Activated naive CD4-positive, alpha-beta T cell (primary cell): ENCODE measurements around the gene ACSL6.

Experiments used
- DNase-seq, 4 experiments: peaks; one replicate each; lab custom pipeline; 2025; lab: John Stamatoyannopoulos, UW

Gene ACSL6

GRCh38 chr5:132049093-132049492, 37.6 kb upstream of the ACSL6 start:
- no peak for DNase-seq

DNA sequence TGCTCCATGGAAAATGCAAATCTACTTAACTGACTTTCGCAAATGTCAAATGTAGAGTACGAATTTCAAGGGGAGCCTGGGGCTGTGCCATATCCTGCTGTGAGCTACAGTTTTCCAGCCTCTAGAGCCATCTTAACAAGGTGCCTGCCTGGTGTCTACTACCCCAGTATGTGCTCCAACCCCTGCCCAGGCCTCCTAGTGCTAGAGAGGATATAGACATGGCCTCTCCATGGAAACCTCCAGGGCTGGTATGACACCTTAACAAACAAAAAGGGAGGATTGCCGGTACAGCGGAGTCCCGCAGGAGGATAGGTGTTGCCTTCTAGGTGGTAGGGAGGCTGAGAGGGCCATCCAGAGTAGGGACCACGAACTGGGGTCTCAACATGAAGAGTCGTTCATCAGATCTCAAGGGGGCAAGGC, 35.4 kb upstream of the ACSL6 start:
- DNase-seq, result no peak

DNA sequence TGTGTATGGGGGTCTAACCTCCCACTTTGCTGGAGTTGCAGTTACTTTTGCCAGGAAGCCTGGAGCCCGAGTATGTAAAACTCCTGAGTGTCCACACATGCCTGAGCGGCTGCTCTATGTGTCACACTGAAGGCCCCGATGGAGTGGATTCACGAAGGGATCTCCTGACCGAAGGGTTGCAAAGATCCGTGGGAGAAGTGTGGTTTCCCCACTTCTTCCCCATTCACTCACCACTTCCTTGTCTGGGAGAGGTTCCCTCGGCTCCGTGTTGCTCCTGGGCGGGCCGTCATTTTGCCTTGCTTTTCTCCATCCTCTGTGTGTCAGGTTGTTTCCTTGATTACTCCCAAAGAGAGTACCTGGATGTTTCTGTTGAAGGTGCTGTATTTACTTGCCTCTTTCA, 32.7 kb upstream of the ACSL6 start:
- DNase-seq, result no peak

GRCh38 chr5:132037353-132037752, 25.9 kb upstream of the ACSL6 start:
- no peak for DNase-seq

GRCh38 chr5:132033122-132033521, 21.7 kb upstream of the ACSL6 start:
- DNase-seq, result no peak

DNA sequence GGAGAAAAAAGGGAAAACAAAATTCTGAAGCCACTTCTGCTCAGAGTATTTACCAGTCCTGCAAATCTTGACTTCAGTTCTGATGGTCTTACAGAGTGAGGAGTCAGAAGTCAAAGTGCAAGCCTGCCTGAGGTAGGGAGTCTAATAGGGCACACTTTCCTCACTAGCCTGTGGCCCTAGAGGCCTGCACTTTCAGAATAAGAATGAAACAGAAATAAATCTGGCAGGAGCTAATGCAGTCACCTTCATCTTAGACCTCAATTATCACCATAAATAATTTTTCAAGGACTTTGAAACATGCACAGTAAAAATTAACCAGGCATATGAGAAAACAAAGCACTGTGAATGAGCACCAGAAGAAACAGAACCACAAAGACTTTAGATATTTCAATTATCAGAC, 20.7 kb upstream of the ACSL6 start:
- DNase-seq, result no peak

GRCh38 chr5:132030610-132031009, 19.2 kb upstream of the ACSL6 start:
- no peak for DNase-seq

DNA sequence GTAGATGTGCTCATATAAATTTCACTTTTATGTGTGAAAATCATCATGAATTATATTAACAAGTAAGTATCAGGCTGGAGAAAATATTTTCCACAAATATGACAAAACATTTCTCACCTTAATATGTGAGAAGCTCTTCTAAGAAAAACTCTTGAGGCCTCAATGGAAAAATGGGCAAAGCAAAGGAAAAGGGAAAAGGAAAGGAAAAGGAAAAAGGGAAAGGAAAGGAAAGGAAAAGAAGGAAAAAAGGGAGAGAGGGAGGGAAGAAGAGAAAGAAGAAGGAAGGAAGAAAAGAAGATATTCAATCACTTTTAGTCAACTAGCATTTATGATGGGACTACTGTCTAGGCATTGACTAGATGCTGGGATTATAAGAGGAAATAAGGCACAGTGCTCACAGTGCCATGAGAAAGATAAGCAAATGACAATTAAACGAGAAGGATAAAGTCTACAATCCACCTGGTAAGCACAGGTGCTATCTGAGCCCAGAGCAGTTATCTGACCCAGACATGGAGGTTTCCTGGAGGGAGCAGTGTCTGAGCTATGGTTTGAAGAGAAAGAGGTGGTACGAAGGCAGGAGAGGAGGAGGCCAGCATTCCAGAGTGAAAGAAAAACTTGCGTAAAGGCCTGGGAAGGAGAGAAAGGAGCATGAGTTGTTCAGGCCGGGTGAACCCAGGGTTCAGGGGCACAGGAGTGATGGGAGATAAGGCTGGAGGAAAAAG, 18.3 kb upstream of the ACSL6 start:
- DNase-seq, result no peak

DNA sequence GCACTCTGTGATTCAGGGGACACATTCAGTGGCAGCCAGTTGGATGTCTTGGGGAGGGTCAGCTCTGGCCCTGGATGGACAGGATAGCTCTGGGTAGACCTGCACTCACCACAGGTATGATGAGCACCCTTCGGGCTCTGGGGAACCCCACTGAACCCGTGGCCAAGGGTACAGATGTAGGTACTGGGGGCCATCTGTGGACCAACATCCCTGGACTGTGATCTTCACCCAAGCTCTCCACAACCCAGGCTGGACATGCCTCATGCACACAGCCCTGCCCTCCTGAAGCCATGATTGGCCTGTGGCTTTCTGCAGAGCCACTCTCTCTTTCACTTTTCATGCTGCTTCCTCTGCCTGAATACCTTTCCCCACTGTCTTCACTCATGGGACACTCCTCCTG, 15.6 kb upstream of the ACSL6 start:
- no peak for DNase-seq

GRCh38 chr5:132026516-132027008, 15.1 kb upstream of the ACSL6 start:
- DNase-seq, result no peak

DNA sequence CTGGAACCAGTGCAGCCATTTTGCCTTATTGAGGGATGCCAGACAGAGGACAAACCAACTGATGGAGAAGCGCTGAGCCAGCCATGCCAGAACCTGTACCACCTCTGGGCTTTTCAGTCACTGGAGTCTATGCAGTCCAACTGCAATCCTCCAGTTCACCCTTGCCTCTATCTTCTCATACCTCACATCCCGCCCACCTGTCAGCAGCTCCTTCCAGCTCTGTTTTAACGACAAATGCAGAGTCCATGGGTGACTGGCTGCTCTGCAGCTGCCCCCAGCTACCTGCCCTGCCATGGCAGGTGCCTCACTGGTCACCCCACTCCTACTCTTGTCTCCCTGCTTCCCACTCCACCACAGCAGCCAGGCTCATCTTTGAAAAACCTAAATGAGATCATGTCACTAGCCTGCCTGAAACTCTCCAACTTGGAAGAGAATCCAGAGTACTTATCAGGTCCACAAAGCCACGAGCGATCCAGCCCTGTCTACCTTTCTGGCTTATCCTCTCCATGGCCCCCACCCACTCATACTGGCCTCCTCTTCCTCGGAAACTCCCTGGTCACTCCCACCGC, 14.0 kb upstream of the ACSL6 start:
- no peak for DNase-seq

- no peak for DNase-seq
Observed at GRCh38 chr5:132024789-132025402, 13.4 kb upstream of the ACSL6 start.

GRCh38 chr5:132024117-132024435, 12.6 kb upstream of the ACSL6 start:
- no peak for DNase-seq

DNA sequence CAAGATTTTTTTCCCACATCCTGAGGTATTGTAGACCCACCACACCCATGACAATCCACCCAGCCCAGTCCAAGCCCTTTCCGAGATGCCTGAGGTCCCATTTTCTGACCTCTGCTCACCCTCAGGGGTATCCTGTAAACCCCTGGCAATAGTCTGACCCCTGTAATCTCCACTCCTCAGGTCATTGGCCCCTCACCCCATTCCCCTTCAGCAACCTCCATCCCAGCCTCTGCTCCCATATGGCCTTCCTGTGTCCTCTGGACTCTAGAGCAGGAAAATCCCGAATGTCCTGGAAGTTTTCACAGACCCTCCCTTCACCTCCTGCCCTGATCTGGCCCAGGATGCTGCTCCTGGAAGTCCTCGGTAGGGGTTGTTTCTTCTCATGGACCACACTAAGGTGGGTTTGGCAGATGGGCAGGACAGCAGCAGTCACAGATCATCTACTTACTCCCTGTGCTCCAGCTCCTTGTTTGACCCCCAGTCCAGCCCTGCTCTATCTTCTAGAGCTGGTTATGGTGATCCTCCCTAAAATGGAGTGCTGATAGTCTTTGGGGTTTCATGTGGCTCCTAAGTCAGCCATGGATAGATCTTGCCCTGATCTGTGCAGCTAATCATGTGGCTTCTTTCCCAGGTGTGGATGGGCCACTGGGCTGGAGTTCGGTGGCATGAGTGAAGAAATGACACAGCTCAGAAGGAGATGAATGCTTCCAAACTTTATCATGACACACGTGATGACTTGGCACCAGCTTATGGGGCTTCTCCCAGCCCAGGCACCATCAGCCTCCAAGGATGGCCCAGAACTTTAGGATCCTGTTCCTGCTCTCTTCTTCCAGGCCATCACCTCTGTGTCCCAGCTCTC, 12.0 kb upstream of the ACSL6 start:
- DNase-seq, result no peak

DNA sequence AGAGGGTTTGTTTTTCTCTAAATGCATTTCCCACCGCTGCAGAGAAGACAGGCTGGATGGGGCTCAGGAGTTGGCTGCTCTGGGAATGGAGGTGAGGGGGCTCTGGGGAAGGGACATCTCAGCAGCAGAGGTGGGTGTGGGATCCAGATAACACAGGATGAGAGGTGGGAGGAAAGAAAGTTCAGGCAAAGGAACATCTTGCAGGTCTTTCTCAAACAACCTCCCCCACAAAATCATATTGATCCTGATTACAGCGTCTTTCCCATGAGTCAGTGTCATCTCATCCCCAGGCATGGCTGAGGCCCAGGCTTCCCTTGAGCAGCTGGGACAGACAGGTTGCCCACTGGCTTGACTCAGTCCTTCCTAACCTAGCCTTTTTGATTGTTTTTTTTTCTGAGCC, 11.3 kb upstream of the ACSL6 start:
- no peak for DNase-seq

GRCh38 chr5:132021654-132022053, 10.2 kb upstream of the ACSL6 start:
- no peak for DNase-seq

- no peak for DNase-seq
Observed at GRCh38 chr5:132020568-132021339, 9.3 kb upstream of the ACSL6 start.

GRCh38 chr5:132019857-132020555, 8.5 kb upstream of the ACSL6 start:
- peak in 1 of 4 experiments; percentile 9 for DNase-seq

DNA sequence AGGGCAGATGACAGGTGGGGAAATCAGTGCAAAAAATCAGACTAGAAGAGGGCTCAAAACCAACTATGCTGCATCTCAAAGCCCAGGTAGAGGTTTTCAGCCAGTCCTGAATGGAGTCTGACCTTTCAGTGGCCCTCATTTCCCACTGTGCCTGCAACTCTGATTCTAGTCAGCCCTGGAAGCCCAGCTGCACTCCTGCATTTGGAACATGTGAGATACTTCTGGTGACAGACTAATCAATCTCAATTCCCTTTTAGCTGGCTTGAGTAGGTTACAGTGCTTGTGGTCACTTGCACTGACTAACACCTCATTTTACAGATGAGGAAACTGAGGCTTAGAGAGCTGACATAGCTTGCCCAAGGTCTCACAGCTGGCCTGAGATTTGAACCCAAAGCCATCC, 7.9 kb upstream of the ACSL6 start:
- DNase-seq, result no peak

DNA sequence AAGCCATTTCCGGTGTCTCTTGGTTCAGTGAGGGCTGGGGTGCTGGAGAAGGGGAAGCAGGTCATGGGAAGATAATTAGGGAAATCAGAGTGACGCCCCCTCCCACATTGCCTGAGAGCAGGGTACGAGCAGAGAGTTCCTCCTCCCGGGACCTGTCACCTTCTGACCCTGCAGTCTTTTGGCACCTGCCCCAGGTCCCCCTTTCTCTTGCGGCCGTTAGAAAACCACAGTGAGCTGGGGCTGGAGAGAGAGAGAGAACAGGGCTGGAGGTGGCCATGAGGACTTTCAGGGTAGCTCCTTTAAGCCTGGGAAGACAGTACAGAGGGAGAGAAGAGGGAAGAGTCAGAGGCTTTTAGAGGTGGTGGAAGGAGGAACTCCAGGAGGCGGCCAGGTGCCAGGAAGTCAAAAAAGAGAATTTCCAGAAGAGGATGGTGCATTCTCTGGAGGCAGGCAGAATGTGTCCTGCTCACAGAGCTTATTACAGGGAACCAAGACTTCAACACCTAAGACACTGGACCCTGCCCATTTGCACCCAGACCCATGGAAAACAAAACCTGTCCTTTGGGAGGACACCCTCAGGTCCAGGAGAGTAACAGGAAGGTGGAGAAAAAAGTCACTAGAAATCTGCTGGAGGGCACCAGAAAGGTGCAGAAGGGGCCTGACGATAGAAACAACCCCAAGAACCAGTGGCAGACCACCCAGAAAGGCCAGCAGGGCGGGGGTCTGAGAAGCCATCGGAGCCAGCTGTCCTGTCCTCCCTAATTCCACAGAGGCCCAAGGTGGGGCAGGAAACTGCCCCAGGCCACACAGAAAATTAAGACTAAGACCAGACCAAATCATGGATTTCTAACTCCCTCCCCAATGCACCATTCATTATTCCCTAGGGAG, 6.5 kb upstream of the ACSL6 start:
- no peak for DNase-seq
